ENCODE data around the gene GSTM4. TPM values are rescaled to one million over a fixed set of nuclear protein-coding genes. Genes with fewer than 3 reads are reported as not detected.

GSTM4 gene
- total RNA-seq, 1 experiment from 2014 or later, result 24.6 TPM

- H3K4me1 Mint-ChIP-seq, result peaks cover 8 to 13% of the 10 kb centered on the region in 2 experiments; a peak in 3 of 4 replicates
Observed at GRCh38 chr1:109667452-109668122, 11.7 kb downstream of the GSTM4 start, which contains the start of gene GSTM2. GSTM2 (plus strand) TSS chr1:109668057; CDS start chr1:109668116, 59 bp downstream.

More at GRCh38 chr1:109667452-109668122, 11.7 kb downstream of the GSTM4 start, which contains the start of gene GSTM2:
- Histone ChIP-seq H3K27ac (ENCODE audit: insufficient read length, low read depth, low read length) (no peak within 1 kb of the TSS), H3K18ac (ENCODE audit: insufficient read length, low read depth, low read length) (no peak within 1 kb of the TSS), H2BK120ac (ENCODE audit: low read depth, low read length, poor library complexity, severe bottlenecking) (no peak within 1 kb of the TSS), H3K14ac (ENCODE audit: insufficient read depth, low read length) (no peak within 1 kb of the TSS), H2BK5ac (ENCODE audit: insufficient read length, low read length) (no peak within 1 kb of the TSS), H3T11ph (ENCODE audit: low read length) (no peak within 1 kb of the TSS), H3K23ac (ENCODE audit: insufficient read length, low read depth, low read length) (no peak within 1 kb of the TSS), H4K5ac (ENCODE audit: insufficient read length, low read depth, low read length) (no peak within 1 kb of the TSS), H2AFZ (ENCODE audit: low read length) (peak within 1 kb of the TSS; percentile 59), H3K79me2 (ENCODE audit: insufficient read depth, low read length) (no peaks in the 10 kb centered on the region), H3K56ac (ENCODE audit: insufficient read length, low read depth, low read length) (no peak within 1 kb of the TSS), H4K20me1 (ENCODE audit: control insufficient read depth, insufficient read depth, insufficient read length) (no peaks in the 10 kb centered on the region), H3K4me2 (ENCODE audit: insufficient read depth, insufficient read length, low read length) (peak within 1 kb of the TSS; percentile 52), H3K9me3 (ENCODE audit: control insufficient read depth, low read depth, low read length) (no peaks in the 10 kb centered on the region), H2AK5ac (ENCODE audit: insufficient read length, low read length) (no peak within 1 kb of the TSS), H3K4me1 (ENCODE audit: insufficient read depth, low read length) (no peaks in the 10 kb centered on the region), H2BK20ac (ENCODE audit: low read depth, low read length, poor library complexity, severe bottlenecking) (no peak within 1 kb of the TSS), H3K23me2 (ENCODE audit: insufficient read length, low read depth, low read length, poor library complexity, severe bottlenecking) (peaks cover 3% of the 10 kb centered on the region), H3K79me1 (ENCODE audit: insufficient read depth, low read depth, low read length, poor library complexity, severe bottlenecking) (no peaks in the 10 kb centered on the region), H2BK15ac (ENCODE audit: low read depth, low read length) (no peak within 1 kb of the TSS), H4K91ac (ENCODE audit: insufficient read length, low read depth, low read length) (no peak within 1 kb of the TSS), H2BK12ac (ENCODE audit: insufficient read length, low read depth, low read length) (no peak within 1 kb of the TSS), H3K27me3 (ENCODE audit: insufficient read depth, low read length) (no peaks in the 10 kb centered on the region), H3K4ac (ENCODE audit: low read depth, low read length) (no peak within 1 kb of the TSS), H3K9ac (ENCODE audit: extremely low read depth, insufficient read length, low read length) (no peak within 1 kb of the TSS), H4K8ac (replicated peaks; ENCODE audit: insufficient read length, low read depth, low read length) (no peak within 1 kb of the TSS)
- TF ChIP-seq CTCF (conservative IDR thresholded peaks at IDR 0.05), result no peak
- H3K4me3 Mint-ChIP-seq, result peak within 1 kb of the TSS; percentile 71 to 77
- no CpG with 5 or more reads among the region's 22 CpGs for WGBS (ENCODE audit: extremely low coverage, insufficient read length, low lambda C conversion rate)
- no peak within 1 kb of the TSS for H3K27ac Mint-ChIP-seq
- DNase-seq, result peak; percentile 95
- H3K36me3 Mint-ChIP-seq (ENCODE audit: insufficient read depth in 1 of 3, low read depth in 3 of 3), result peaks cover 0 to 11% (median 0%) of the 10 kb centered on the region in 3 experiments; a peak in 2 of 7 replicates
- H3K27me3 Mint-ChIP-seq (ENCODE audit: low read depth), result peaks cover 8% of the 10 kb centered on the region
- peaks cover 0 to 2% of the 10 kb centered on the region in 2 experiments; a peak in 1 of 5 replicates for H3K9me3 Mint-ChIP-seq

Data from H9 (cell line).